OCI-LY3 (cell line): ENCODE results near the gene BANF2.

Experiments
- EZH2phosphoT487 ChIP-seq: fragments of 200-600 bp; shearing (Covaris generic); IDR thresholded peaks from 2 replicates; pipeline ENCODE4 v1.6.1; 2018; ENCODE audit warnings: antibody characterized with exemption, mixed run types, low read depth
- TF ChIP-seq, protein P1 (sequence below): fragments of 200-600, 300-600 bp; sonication (generic); IDR thresholded peaks from 2 replicates; pipeline ENCODE4 v1.5.1; 2014; ENCODE audit warnings: antibody characterized with exemption, low read length, low read depth

DNA sequence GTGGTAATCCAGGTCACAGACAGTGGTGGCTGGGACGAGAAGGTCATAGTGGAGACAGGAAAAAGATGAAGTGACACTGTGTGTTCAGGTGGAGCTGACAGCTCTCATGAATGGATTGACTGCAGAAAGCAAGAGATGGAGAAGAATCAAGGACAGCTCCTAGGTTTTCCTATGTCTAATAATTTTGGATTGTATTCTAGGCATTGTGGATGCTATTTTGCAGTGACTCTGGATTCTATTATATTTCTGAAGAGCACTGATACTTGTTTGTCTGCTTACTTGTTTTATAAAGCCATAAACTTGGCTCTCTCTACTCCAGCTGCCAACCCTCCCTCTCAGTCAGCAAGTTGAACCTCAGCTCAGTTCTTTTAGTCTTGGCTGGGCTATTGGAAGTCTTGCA is 58.7 kb downstream of the BANF2 start:
- TF ChIP-seq, protein P1, sequence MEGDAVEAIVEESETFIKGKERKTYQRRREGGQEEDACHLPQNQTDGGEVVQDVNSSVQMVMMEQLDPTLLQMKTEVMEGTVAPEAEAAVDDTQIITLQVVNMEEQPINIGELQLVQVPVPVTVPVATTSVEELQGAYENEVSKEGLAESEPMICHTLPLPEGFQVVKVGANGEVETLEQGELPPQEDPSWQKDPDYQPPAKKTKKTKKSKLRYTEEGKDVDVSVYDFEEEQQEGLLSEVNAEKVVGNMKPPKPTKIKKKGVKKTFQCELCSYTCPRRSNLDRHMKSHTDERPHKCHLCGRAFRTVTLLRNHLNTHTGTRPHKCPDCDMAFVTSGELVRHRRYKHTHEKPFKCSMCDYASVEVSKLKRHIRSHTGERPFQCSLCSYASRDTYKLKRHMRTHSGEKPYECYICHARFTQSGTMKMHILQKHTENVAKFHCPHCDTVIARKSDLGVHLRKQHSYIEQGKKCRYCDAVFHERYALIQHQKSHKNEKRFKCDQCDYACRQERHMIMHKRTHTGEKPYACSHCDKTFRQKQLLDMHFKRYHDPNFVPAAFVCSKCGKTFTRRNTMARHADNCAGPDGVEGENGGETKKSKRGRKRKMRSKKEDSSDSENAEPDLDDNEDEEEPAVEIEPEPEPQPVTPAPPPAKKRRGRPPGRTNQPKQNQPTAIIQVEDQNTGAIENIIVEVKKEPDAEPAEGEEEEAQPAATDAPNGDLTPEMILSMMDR, result no peak
- TF ChIP-seq EZH2phosphoT487, result no peak
